Keratinocyte (primary cell): Measurements from ENCODE around the gene DNAH17.

Source experiments
- EZH2 ChIP-seq: IDR thresholded peaks from one replicate; pipeline ENCODE4 v1.6.1; 2012; ENCODE audit warnings: inconsistent platforms, mild to moderate bottlenecking, low read length, moderate library complexity
- TF ChIP-seq, protein P1 (sequence below), 3 experiments: IDR thresholded peaks in 1 of 3; conservative IDR thresholded peaks in 1 of 3; optimal IDR thresholded peaks in 1 of 3; 2 replicates in 2 of 3; 3 replicates in 1 of 3; pipeline versions ENCODE3 to v1.5.1; 2011; ENCODE audit warnings: low read length in 3 of 3, mild to moderate bottlenecking in 3 of 3, moderate library complexity in 2 of 3, control low read depth in 1 of 3, inconsistent platforms in 1 of 3; ENCODE audit not compliant: insufficient read depth in 2 of 3; ENCODE audit errors: extremely low read depth in 1 of 3

DNA sequence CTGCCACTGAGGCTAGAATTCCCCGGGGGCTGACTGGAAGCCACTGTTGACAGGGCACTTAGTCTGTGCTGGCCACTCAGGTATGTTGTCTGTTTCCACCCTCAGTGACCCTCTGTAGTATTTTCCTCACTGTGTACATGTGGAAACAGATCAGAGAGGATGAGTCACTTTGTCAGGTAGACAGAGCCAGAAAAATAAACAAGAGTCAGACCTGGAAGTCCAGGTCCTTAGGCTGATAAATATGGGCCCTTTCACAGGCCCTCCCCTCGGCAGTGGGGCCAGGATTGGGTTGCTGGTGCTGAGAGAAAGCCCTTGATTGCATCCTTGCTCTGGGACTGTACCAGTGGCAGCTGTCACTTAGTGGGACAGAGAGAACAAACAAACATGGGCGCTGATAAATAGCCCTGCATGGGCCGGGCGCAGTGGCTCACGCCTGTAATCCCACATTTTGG is 177.5 kb downstream of the DNAH17 start:
- TF ChIP-seq, protein P1, sequence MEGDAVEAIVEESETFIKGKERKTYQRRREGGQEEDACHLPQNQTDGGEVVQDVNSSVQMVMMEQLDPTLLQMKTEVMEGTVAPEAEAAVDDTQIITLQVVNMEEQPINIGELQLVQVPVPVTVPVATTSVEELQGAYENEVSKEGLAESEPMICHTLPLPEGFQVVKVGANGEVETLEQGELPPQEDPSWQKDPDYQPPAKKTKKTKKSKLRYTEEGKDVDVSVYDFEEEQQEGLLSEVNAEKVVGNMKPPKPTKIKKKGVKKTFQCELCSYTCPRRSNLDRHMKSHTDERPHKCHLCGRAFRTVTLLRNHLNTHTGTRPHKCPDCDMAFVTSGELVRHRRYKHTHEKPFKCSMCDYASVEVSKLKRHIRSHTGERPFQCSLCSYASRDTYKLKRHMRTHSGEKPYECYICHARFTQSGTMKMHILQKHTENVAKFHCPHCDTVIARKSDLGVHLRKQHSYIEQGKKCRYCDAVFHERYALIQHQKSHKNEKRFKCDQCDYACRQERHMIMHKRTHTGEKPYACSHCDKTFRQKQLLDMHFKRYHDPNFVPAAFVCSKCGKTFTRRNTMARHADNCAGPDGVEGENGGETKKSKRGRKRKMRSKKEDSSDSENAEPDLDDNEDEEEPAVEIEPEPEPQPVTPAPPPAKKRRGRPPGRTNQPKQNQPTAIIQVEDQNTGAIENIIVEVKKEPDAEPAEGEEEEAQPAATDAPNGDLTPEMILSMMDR (optimal IDR thresholded peaks at IDR 0.05 in 1 of 3, IDR thresholded peaks at IDR 0.05 in 1 of 3, conservative IDR thresholded peaks at IDR 0.05 in 1 of 3; ENCODE audit: extremely low read depth in 1 of 3, insufficient read depth in 2 of 3, low read length in 3 of 3) = no peak
- TF ChIP-seq EZH2 = no peak
